Stimulated activated CD4-positive, alpha-beta T cell treated with anti-CD3 and anti-CD28 coated beads, TNF-alpha, amount 100 ng/mL, for 4 hours (primary cell): Measurements from ENCODE around the gene MED12L.

Experiments used
- DNase-seq, 3 experiments: peaks; one replicate each; pipeline ENCODE4 v3.0.0-alpha.2; 2020; ENCODE audit warnings: low read depth in 3 of 3

Gene MED12L

DNA sequence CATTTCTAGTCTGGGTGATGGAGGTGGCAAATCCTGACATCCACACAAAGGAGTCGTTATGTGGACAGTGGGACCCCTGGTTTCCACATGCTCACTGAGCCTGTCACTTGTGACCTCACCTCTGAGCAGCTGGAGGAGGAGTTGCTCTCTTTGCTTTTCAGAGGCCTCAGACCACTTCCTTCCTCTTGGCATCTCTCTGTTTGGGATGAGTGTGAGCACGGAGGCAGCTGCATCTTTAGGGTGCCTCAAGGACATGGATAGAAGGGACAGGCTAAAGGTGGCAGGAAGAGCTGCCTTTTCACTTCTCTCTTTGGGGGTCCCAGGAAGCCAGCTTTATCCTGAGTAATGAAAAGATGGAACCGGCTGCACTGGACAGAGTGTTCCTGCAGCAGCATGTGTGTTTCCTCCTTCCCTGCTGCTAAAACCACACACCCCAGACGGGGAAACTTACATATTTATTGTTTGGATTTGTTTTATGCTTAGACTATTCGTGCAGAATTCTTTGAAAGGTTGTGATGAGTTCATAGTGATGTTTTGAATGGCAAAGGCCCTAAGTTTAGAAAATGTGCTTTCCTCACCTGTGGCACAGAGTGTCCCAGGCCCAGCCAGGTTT is 85.8 kb downstream of the MED12L start:
- DNase-seq, result no peak

DNA sequence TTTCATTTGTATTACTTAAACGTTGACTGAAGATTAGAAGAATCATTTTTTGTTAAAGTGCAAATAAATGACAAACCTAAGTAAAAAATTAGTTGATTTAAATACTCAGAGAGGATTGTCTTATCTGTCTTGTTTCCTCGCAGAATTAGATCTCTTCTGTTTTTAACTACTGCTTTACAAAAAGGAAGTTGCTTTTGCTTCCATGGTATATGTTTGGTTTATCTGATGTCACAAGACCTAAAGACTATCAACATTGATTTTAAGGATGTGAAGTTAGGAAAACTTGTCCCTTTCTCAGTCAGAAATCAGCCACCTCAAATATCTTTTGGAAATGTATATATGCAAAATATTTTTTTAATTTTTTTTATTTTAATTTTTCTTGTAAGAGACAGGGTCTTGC is 88.9 kb downstream of the MED12L start:
- no peak for DNase-seq

DNA sequence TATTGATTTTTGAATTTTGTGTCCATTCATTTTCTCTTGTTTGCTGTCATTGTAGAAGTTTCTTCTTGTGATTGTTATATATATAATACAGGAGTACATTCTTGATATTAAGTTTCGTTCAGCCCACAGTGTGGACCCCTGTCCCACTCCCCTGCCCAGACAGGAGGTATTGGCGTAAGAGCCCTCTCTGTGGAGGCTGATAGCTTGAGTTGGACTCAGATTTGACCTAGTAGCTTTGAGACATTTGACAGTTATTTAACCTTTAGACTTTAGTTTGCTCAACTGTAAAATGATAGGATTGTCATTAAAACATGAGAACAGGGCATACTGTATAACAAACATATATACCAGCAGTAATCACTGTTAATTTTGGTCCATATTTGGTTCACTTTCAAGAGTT is 90.5 kb downstream of the MED12L start:
- DNase-seq, result no peak

DNA sequence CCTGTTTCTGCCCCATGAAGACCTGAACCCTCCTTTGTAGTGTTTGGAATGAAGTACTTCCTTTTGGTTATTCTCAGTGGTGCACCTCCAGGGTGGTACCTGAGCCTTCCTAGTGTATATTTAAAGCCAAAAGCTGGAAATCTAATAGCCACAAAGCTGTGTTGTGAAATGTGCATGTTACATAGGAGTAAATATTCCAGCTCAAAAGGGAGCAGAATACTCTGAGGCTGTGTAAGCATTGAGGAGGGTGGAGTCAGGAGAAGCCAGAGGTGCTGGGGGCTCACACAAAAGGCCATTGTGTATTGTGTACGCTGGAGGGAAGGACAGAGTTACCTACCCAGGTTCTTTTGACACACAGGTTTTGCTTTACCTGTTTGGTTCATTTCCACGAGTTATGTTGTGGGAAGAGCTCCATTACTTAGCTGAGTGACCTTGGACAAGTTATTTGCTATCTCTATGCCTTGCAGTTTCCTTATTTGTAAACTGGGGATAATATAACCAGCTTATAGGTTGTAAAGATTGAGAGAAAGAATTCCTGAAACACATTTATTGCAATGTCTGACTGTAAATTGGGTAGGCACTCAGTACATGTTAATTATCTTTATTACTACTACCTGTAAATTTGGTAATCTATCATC is 92.9 kb downstream of the MED12L start:
- no peak for DNase-seq

- no peak for DNase-seq
Measured at GRCh38 chr3:151182349-151183079, 97.0 kb downstream of the MED12L start.

DNA sequence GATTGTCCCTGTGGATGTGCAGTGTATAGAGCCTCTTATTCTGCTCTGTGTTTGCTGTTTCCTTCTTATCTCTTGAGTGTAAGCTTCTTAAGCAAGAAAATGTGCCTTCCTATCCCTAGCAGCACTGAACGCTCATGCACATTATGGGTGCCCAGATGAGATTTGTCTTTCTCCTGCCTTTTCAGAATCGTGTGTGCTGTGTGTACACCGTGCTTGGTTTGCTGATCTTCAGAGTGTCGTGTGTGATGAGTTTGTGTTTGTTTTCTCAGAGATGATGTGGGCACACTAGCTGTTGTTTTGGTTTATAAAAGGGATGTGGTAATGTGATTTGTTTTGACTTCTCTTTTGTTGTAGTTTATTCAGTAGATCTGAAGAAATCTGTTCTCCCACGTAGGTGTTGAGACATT is 97.8 kb downstream of the MED12L start:
- no peak for DNase-seq

GRCh38 chr3:151191095-151191494 is 105.6 kb downstream of the MED12L start:
- DNase-seq, result no peak

GRCh38 chr3:151192545-151192944 is 107.1 kb downstream of the MED12L start:
- DNase-seq, result no peak

DNA sequence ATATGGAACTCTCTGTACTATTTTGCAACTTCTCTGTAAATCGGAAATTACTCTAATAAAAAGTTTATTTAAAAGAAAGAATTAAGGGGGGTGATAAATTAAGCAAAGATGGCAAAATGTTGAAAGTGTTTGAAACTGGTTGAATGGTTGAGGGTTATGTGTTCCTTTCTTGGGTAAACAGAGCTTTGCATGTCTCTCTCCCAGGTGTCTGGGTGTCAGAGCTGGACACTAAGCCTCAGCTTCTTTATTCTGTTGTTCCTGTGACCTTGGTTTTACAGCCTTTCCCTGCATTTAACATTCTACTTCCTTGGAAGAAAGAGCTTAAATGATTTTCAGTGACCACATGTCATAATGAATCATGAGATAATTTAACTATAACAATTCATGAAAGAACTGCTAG is 110.4 kb downstream of the MED12L start:
- DNase-seq, result no peak

DNA sequence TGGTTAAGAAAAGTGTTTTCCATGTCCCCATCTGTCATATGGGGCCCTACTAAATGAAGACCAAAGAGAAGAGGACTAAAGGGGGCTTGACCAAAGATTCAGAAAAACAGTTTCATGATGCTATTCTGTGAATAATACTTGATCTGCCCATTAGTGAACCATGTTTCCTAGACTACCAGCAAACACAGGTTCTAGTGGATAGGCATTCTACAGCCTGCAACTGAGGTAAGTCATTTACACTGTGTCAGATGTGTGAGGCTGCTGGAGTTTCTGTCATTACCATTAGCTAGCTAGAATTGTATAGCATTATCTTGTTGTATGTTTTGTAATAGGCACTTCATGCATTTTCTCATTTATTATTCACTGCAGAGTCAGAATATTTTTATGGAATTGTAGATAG is 111.0 kb downstream of the MED12L start:
- no peak for DNase-seq

- DNase-seq, result no peak
Measured at GRCh38 chr3:151197228-151197627, 111.8 kb downstream of the MED12L start.

DNA sequence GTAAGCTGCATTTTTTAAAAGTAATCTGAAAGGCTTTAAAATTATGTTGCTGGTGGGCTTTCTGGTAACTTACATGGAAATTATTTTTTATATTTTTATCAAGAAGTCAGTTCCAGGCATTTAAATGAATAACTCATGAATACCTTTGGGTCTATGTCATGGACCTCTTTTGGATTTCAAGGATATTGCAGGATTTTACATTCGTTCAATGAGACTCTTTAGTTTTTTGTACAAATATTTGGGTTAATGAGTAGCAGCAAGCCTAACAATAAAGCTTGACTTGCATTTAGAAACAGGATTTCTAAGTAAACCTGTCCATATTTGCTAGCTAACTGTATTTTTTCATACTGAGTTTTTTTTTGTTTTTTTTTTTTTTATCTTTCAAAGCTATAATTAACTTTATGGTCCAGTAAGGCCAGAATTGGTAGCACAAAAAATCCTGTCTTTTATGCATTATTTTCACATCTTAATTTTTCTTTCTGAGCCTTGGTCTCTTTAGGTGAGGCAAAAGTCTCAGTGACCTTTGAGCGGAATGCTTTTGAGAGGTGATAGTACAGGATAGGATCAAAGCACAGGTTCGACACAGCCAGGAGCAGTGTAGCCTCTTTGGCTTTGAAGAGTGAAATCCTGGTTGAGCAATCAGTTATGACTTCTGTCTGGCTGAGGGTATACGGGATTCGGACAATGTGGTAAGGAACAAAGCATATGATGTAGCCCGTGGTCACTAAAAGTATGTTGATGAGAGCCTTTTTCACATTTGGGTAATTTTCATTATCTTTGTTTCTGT is 112.7 kb downstream of the MED12L start:
- no peak for DNase-seq

DNA sequence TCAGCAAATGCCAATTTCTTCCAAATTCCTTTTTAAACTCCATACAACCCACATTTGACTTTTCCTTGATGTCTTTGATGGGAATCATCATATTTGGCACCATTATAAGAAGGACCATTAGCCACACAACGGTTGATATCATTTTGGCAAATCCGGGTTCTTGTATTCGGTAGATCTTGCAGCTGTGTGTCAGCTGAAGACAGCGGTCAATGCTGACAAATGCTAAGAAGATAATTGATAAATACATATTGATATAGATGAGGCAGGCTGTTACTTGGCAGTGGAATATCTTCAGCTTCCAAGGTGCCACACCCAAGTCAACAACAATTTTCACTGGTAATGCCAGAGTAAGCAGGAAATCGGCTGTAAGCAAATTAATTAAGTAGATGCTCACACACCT is 113.4 kb downstream of the MED12L start:
- DNase-seq, result no peak

DNA sequence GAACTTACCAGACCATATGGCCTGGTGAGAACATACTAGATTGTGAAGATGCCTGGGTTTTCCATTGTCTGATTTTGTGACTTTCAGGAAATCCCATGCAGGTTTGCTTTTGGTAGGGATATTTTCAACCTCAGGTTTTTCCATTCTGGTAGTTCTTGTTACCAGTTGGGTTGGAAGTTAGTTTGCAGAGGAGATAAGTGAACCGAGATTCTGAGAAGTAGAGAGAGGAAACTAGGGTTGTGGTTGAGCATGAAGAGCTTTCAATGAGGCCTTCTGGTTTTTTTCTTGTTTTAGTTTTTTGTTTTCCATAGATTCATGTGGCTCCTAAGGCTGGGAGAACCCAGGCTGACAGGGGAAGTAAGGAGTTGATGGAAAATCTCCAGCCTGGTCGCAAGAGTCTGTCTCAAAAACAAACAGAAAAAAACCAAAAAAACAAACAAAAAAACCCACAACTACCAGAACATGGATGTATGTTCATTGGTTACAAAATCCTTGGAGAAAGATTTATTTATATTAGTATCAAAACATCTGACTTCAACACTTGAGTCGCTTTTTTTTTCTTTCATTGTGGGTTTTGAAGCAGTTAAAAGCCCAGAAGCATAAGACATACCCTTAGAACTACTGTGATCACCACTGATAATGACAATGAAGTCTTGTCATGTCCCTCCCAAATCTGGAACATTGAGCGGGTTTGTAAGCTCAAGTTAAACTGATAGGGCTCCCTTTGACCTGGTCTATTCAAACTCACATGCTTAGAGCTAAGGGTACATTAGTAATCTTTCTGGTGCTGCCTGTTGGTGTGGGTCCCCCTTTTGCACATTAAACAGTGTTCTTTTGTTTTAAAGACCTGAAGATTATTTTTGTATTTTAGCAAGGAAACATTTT is 114.3 kb downstream of the MED12L start:
- DNase-seq, result no peak

- no peak for DNase-seq
Measured at GRCh38 chr3:151200586-151200985, 115.1 kb downstream of the MED12L start.

DNA sequence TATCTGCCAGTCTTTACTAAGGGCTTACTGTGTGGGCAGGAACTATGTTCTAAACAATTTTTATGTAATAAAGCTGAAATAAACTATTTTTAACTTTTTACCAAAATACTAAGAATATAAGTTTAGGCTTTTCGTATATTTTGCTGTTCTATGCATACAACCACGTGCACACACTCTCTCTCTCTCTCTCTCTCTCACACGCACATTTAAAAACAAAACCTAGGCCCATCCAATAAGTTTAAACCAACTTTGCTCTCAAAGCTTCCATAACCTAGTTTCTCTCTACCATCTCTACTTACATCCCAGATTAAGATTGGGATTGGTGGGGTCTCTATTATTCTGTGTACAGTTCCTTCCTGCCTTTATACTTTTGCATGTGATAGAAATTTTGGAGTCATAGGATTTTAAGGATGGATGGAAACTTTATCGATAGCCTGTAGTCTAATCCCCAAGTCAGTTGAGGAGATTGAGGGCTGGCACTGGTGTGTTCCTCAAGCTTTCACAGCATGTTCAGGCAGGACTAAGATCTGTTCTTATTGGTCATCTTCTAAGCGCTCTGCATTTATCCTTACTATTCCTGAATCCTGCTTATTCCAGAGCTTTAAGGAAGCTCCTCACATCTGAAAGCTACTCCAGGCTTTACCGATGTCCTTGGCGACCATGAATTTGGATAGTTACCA is 115.7 kb downstream of the MED12L start:
- no peak for DNase-seq

DNA sequence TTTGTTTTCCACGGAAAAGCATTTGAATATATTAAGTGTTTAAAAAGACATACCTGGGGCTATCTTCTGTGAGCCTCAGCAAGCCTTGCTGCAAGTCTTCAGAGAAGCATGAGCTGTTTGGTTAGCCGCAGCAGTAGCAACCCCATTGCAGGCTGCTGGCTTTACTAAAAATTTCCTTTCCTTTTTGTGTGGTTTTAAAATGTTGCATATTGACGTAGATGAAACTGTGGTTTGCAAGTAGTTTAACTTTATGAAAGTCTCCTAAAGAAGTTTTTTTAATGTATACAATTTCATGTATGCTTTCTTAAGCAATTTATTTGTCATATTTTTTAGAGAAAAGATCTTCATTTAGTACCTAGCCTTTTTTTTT is 117.6 kb downstream of the MED12L start, which contains the start of gene GPR171:
TSS of gene GPR171 (minus strand) at position 166 of the 370 bp plus-strand sequence. CDS start 3,830 bp downstream, outside the sequence.
- DNase-seq, result peak in 2 of 3 experiments; percentile 38 to 53

GRCh38 chr3:151204530-151205402 is 119.3 kb downstream of the MED12L start:
- DNase-seq, result no peak

DNA sequence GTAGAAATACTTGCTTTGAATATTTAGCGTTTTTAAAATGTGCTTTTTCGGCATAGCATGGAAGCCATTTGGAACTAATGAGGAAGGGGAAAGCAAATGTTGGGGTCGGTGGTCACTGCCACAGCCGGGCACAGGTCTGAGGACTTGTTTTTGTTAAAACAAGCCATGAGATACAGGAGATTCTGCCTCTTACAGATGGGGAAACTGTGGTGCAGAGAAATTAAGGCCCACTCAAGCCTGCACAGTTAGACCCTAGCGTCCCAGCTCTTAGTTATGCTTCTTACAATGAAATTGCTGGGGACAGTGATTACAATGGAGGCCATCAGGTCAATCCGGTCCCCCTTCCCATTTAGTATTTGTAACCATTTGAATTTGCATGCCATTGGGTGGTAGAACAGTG is 120.0 kb downstream of the MED12L start:
- DNase-seq, result no peak

DNA sequence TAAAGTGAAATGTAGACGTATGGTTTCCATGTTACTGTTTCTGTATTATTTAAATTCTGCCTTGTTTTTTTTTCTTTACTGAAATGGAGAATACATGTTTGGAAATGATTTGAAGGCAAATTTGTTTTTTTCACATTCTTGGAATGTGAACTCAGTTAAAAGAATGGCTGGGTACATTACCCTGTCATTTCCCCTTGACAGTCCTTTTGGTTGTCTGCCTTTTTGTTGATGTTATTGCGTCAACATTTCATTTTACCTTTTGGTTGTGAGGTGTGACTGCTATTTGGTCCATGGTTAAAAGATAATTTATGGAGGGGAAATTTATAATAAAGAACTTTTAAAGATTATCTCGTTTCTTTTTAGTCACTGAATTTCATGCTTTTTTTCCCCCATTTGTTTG is 120.7 kb downstream of the MED12L start:
- DNase-seq, result no peak
